ENCODE results near the gene FOXC1. TPM values are rescaled to one million over a fixed set of nuclear protein-coding genes. Genes with fewer than 3 reads are reported as not detected.

The FOXC1 gene
- total and polyA plus RNA-seq, 2 donors from 2014 or later: 18.0 to 58.5 TPM

- Histone ChIP-seq H3K27ac (ENCODE audit: low read depth in 2 of 2, low read length in 2 of 2) (no peak overlapping the region), H3K9ac (ENCODE audit: low read length in 3 of 3) (no peak overlapping the region), H3K4me1 (ENCODE audit: control insufficient read depth in 2 of 3, insufficient read depth in 2 of 3, low read depth in 1 of 3, low read length in 3 of 3) (peaks cover 0 to 2% (median 0%) of the 10 kb centered on the region in 3 donors), H3K36me3 (ENCODE audit: control insufficient read depth in 2 of 3, insufficient read depth in 3 of 3, low read length in 3 of 3) (no peaks in the 10 kb centered on the region), H3K9me3 (ENCODE audit: control insufficient read depth in 2 of 3, insufficient read depth in 1 of 3, low read length in 3 of 3) (no peaks in the 10 kb centered on the region), H3K27me3 (ENCODE audit: control insufficient read depth, insufficient read depth, low read length) (peaks cover 18% of the 10 kb centered on the region), H3K4me3 (ENCODE audit: low read length in 3 of 3) (no peak overlapping the region)
- FAIRE-seq (no peak), DNase-seq (no peak)
- TF ChIP-seq CTCF (IDR thresholded peaks at IDR 0.05; ENCODE audit: borderline replicate concordance, extremely low read depth, insufficient read depth): no peak
- intact Hi-C loops (cut with DNase I): loop anchor here (10.0 kb wide), 3 partner anchors 596 to 1146 kb away; no protein-coding TSS in a partner anchor
Observed at GRCh38 chr6:1598886-1599285, 10.8 kb upstream of the FOXC1 start.

GRCh38 chr6:1599469-1599868 lies 10.2 kb upstream of the FOXC1 start:
- H3K4me3 ChIP-seq (ENCODE audit: low read length in 3 of 3): no peak overlapping the region
- intact Hi-C loops (cut with DNase I): loop anchor here (10.0 kb wide), 3 partner anchors 595 to 1145 kb away; no protein-coding TSS in a partner anchor
- H3K9me3 ChIP-seq (ENCODE audit: control insufficient read depth in 2 of 3, insufficient read depth in 1 of 3, low read length in 3 of 3): no peaks in the 10 kb centered on the region
- no peak overlapping the region for H3K27ac ChIP-seq (ENCODE audit: low read depth in 2 of 2, low read length in 2 of 2)
- peaks cover 18% of the 10 kb centered on the region for H3K27me3 ChIP-seq (ENCODE audit: control insufficient read depth, insufficient read depth, low read length)
- H3K36me3 ChIP-seq (ENCODE audit: control insufficient read depth in 2 of 3, insufficient read depth in 3 of 3, low read length in 3 of 3): no peaks in the 10 kb centered on the region
- TF ChIP-seq CTCF (IDR thresholded peaks at IDR 0.05; ENCODE audit: borderline replicate concordance, extremely low read depth, insufficient read depth): no peak
- FAIRE-seq (no peak), DNase-seq (no peak)
- H3K4me1 ChIP-seq (ENCODE audit: control insufficient read depth in 2 of 3, insufficient read depth in 2 of 3, low read depth in 1 of 3, low read length in 3 of 3): peaks cover 0 to 5% (median 0%) of the 10 kb centered on the region in 3 donors
- H3K9ac ChIP-seq (ENCODE audit: low read length in 3 of 3): no peak overlapping the region

GRCh38 chr6:1600063-1600763 lies 9.5 kb upstream of the FOXC1 start:
- Histone ChIP-seq H3K4me3 (ENCODE audit: low read length in 3 of 3) (no peak overlapping the region), H3K36me3 (ENCODE audit: control insufficient read depth in 2 of 3, insufficient read depth in 3 of 3, low read length in 3 of 3) (no peaks in the 10 kb centered on the region), H3K4me1 (ENCODE audit: control insufficient read depth in 2 of 3, insufficient read depth in 2 of 3, low read depth in 1 of 3, low read length in 3 of 3) (peaks cover 0 to 7% (median 0%) of the 10 kb centered on the region in 3 donors), H3K9me3 (ENCODE audit: control insufficient read depth in 2 of 3, insufficient read depth in 1 of 3, low read length in 3 of 3) (no peaks in the 10 kb centered on the region), H3K27ac (ENCODE audit: low read depth in 2 of 2, low read length in 2 of 2) (no peak overlapping the region), H3K9ac (ENCODE audit: low read length in 3 of 3) (no peak overlapping the region), H3K27me3 (ENCODE audit: control insufficient read depth, insufficient read depth, low read length) (peaks cover 18% of the 10 kb centered on the region)
- intact Hi-C loops (cut with DNase I): loop anchor here (5.0 kb wide), 1 partner anchor 507 kb away; no protein-coding TSS in a partner anchor
- no peak for FAIRE-seq
- no peak for DNase-seq
- no peak for TF ChIP-seq CTCF (IDR thresholded peaks at IDR 0.05; ENCODE audit: borderline replicate concordance, extremely low read depth, insufficient read depth)
